Stimulated activated CD8-positive, alpha-beta memory T cell treated with anti-CD3 and anti-CD28 coated beads, Interleukin-4, amount 100 ng/mL, for 1 hour (primary cell): Measurements from ENCODE around the gene TM9SF4.

Experiments
- DNase-seq, 2 donors: peaks; one replicate each; pipeline ENCODE4 v3.0.0-alpha.2; 2020; ENCODE audit warnings: low read depth in 2 of 2, low spot score in 1 of 2

Gene TM9SF4

DNA sequence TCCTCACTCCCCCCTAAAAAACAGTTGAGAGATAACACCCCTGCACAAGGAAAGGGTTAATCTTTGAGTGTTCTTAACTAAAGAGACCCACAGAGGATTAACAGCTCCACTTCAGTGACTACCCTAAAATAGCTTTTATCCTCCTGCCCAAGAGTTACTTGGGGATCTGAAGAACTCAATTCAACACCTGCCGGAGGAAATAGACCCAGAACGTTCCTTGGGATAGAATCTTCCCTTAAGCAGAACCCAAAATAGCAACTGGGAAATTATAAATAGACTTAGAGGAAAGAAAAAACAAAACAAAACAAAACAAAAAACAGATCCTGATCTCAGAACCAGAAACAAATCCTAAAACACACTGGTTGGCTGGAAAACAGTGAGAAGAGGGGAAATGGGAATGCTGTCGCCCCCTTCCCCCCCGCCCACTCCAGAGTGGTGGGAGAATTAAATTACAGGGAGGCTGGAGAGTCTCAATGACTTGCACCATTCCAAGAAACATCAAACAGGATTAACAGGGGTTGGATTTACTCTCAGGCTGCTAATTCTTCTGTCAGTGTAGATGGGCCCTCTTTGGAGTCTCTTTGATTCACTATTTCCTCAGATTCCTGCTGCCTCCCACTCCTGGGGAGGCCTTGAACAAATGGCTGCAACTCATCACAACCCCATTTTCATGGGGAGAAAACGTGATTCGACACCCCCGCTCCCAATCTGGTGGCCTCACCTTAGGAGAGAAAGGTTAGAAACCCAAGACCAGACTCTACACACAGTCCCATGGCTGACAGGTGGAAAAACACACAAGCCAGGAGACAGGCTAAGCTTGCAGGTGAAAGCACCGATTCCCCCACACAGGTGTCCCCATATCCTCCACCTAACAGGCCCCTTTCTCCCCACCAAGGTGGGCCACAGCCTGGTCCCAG lies 96.6 kb downstream of the TM9SF4 start:
- no peak for DNase-seq

DNA sequence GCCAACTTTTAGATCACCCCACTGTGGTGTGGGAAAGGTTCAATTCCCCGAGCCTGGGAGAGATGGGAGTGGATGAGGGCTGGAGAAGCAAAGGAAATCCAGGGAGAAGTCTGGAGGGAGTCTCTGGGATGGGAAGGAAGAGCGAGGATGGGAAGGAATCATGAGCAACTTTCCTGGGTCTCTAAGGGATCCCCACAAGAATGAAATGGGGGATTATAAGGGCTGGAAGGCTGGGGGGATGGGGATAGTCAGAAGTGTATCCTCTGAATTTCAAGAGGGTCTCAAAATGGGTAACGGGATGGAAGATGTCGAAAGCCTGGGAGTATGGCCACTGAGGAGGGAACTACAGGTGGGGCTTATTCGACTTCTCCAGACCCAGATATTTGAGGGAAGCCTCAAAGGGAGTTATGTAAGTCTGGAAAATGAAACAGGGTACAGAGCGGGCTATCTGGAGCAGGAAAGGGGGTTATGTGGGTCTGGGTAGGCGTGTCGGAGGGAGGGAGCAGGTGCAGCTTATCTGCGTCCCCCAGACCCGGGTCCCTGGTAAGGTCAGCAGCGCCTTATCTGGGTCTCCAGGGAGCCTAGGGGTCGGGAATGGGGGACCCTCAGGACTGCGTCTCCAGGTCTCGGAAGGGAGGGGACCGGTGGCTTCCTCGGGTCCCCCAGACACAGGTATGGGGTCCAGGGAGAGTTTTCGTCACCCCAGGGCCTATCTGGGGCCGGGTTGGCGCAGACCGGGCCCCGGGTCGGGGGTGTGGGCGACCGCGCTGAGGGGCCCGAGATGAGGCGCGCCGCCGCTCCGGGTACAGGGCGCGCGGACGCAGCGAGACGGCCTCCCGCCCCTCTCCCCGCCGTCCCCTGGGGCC lies 97.5 kb downstream of the TM9SF4 start:
- no peak for DNase-seq

DNA sequence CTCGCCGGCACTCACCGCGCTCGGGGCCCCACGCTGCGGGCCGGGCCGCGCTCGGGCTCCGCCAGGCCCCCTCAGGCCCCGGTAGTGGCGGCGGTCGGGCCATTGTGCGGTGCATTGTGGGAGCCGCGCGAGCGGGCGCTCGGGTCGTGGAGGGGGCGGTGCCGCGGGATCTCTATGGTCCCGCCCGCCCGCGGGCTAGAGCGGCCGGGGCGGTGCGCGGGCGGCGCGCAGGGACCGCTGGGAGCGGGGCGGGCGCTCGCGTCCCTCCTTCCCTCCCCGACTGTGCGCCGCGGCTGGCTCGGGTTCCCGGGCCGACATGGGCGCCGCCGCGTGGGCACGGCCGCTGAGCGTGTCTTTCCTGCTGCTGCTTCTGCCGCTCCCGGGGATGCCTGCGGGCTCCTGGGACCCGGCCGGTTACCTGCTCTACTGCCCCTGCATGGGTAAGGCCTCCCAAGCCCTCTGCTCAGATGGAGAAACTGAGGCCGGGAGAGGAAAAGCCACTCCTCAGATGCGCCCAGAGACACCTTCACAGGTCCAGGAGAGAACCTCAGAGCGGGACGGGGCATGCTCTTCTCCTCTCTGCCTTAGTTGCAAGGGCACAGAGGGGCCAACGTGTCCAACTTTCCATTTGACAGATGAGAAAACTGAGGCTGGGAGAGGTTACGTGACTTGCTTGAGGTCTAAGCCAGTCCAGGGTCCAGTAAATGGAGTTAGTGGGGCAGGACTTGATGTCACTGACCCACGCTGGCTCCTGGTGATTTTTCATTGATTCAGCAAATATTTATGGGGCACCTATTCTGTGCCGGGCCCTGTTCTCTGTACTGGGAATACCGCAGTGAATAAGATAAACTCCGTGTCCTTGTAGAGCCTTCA lies 98.3 kb downstream of the TM9SF4 start, which contains the start of the genes PLAGL2 and POFUT1:
PLAGL2 (minus strand) TSS at position 118 of the 873 bp plus-strand sequence. CDS start 5,565 bp downstream, outside the sequence.
POFUT1 (plus strand) TSS at position 255 of the 873 bp plus-strand sequence; CDS start at position 317, 62 bp downstream.
- DNase-seq = peak; percentile 55 to 73

DNA sequence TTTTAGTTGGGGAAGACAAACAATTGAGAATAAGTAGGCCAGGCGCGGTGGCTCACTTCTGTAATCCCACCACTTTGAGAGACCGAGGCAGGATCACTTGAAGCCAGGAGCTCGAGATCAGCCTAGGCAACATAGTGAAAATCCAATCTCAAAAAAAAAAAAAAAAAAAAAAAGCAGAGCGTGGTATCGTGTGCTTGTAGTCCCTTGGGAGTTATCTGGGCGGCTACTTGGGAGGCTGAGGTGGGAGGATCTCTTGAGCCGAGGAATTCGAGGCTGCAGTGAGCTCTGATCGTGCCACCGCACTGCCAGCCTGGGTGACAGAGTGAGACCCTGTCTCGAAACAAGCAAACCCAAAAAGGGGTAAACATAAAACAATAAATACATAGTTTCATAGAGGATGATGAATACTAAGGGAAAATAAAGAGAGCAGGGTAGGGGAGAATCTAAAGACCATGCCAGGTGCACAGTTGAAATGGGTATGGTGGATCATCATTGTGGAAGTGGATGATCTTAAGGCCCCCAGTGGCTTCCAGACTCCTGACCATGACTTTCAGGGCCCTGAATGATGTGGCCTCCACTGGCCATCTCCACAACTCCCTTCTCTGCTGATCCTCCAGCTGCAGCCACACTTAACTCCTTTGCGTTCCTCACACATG lies 99.1 kb downstream of the TM9SF4 start:
- DNase-seq = no peak

DNA sequence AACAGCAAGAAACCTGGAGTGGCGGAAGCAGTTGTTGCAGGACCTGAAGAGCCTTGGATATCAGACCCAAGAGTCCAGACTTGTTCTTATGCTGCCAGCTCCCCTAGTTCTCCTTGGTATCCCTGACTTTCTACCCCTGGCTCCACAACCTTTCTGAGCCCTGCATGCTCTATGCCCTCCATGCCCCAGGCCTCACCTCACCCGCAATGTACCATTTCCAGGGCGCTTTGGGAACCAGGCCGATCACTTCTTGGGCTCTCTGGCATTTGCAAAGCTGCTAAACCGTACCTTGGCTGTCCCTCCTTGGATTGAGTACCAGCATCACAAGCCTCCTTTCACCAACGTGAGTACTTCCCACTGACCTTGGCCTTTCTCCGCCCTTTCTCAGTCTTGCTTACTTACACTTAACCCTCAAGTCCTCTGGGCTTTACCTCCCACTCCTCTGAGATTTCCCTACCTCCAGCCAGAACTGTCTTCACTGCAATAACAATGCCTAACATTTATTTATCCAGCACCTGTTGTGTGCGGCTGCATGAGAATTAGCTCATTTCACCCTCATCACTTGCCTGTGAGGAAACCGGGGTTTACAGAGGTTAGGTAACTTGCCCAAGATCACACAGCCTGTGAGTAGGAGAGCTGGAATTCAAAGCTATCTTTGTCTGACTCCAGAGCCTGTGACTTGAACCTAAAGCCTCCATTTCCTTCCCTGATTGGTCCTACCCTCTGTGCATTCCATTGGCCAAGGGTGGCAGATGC lies 100.5 kb downstream of the TM9SF4 start:
- DNase-seq = no peak

DNA sequence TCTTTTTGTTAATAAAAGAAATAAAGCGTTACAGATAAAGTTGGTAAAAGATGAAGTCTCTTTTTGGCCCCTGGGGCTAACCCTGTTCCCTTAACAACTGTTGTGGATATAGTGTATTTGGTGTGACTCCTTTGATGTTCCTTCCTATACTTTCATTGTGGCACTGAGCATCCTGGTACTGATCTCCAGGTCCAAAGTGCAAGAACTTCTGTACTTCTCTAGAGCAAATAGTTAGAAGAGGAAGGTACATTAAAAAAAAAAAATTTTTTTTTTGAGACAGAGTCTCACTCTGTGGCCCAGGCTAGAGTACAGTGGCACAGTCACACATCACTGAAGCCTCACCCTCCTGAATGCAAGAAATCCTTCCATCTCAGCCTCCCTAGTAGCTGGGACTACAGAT lies 104.4 kb downstream of the TM9SF4 start:
- DNase-seq = no peak

DNA sequence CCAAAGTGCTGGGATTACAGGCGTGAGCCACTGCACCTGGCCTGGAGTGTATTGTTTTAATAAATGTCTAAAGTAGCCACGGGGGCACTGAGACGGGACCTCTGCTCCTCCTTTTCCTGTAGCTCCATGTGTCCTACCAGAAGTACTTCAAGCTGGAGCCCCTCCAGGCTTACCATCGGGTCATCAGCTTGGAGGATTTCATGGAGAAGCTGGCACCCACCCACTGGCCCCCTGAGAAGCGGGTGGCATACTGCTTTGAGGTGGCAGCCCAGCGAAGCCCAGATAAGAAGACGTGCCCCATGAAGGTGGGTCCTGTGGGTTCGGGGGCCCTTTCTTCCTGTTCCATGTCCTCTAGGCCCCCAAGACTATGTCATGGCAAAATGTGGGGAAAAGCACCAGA lies 105.6 kb downstream of the TM9SF4 start:
- no peak for DNase-seq

DNA sequence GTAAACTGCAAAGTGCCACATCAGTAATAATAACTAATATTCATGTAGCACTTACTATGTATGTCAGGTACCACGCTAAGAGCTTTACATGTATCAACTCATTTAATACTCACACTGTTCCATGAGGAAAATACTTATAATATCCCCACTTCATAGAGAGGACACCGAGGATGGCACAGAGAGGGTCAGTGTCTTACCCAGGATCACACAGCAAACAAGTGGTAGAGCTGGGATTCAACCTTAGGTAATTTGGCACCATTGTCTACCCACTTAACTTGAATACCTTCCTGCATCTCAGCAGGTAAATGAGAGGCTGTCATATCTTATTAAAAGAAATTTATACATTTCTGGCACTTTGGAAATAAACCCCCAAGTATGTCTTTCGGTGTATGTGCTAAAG lies 106.2 kb downstream of the TM9SF4 start:
- DNase-seq = no peak

DNA sequence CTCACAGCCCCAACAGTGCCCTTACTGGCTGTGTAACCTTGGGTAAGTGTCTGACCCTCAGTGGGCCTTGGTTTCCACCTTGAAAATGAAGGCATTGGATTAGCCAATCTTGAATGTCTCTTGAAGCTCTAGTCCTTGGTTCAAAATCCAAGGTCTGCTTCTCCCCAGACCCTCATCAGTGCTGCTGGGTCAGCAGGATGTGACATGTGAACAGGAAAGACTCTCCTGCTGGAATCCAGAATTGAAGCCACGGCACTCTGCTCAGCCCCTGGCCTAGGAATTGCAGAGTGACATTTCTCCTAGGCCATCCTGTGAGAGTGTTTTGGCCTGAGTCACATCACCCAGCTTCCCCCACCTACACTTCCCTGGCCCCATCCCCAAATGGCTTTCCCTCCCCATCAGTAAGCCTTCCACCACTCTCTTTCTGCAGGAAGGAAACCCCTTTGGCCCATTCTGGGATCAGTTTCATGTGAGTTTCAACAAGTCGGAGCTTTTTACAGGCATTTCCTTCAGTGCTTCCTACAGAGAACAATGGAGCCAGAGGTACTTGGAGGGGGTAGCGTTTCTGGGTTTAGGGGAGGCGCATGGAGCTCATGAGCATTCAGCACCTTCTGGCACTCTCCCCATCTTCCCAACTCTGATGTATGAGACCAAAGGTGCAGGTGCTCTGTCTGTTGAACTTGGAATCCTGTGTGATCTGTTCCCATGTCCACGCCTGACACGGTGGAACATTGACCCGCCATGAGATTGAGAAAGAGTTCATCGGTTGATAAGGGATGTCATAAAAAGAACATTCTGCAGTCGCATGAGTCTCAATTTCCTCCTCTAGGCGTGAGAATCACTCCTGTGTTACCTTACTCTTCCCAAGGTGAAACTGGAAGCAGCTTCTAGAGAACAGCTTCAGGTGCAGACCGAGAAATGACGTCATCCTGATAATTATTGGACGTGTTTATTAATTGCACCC lies 106.9 kb downstream of the TM9SF4 start:
- no peak for DNase-seq
